ENCODE measurements around the gene GTSE1. TPM values are rescaled to one million over a fixed set of nuclear protein-coding genes. Genes with fewer than 3 reads are reported as not detected.

The GTSE1 gene
- total RNA-seq, 4 donors from 2014 or later: 0.13 to 0.20 (median 0.19) TPM; not detected in 1

- Histone ChIP-seq H3K4me1 (peaks cover 0 to 36% (median 7%) of the 10 kb centered on the region in 3 donors), H3K27me3 (no peaks in the 10 kb centered on the region), H3K27ac (peak overlapping the region in 3 of 4 donors; percentile 22 to 89 (median 86)), H3K4me3 (no peak overlapping the region), H3K9me3 (no peaks in the 10 kb centered on the region), H3K36me3 (peaks cover 0 to 49% of the 10 kb centered on the region in 2 donors)
- 74 to 76% methylated on average over 3 to 8 of the region's 11 CpGs for WGBS, 2 donors (ENCODE audit: low coverage in 1 of 2)
- no peak for ATAC-seq
- no peak for TF ChIP-seq POLR2AphosphoS5 (IDR thresholded peaks at IDR 0.05)
- TF ChIP-seq EP300 (IDR thresholded peaks at IDR 0.05): no peak
- TF ChIP-seq POLR2A (IDR thresholded peaks at IDR 0.05): no peak
- no peak for TF ChIP-seq CTCF (IDR thresholded peaks at IDR 0.05)
Measured at GRCh38 chr22:46269564-46269963, 27.1 kb upstream of the GTSE1 start.

- no peak for TF ChIP-seq EP300 (IDR thresholded peaks at IDR 0.05)
- TF ChIP-seq CTCF (IDR thresholded peaks at IDR 0.05): no peak
- TF ChIP-seq POLR2A (IDR thresholded peaks at IDR 0.05): no peak
- no peak for TF ChIP-seq POLR2AphosphoS5 (IDR thresholded peaks at IDR 0.05)
- Histone ChIP-seq H3K27me3 (no peaks in the 10 kb centered on the region), H3K4me1 (peaks cover 0 to 28% (median 7%) of the 10 kb centered on the region in 3 donors), H3K27ac (no peak overlapping the region), H3K36me3 (peaks cover 0 to 73% of the 10 kb centered on the region in 2 donors), H3K9me3 (peaks cover 0 to 5% (median 0%) of the 10 kb centered on the region in 3 donors), H3K4me3 (no peak overlapping the region)
- no peak for ATAC-seq
- 90 to 100% methylated on average over 2 to 3 of the region's 8 CpGs for WGBS, 2 donors (ENCODE audit: low coverage in 1 of 2)
Measured at GRCh38 chr22:46272196-46272595, 24.5 kb upstream of the GTSE1 start.

GRCh38 chr22:46272762-46273431 is 23.8 kb upstream of the GTSE1 start:
- peaks cover 0 to 24% (median 7%) of the 10 kb centered on the region in 3 donors for H3K4me1 ChIP-seq
- no peak overlapping the region for H3K27ac ChIP-seq
- WGBS, 2 donors (ENCODE audit: low coverage in 1 of 2): 83 to 96% methylated on average over 4 to 5 of the region's 12 CpGs
- no peak for TF ChIP-seq POLR2A (IDR thresholded peaks at IDR 0.05)
- TF ChIP-seq CTCF (IDR thresholded peaks at IDR 0.05): no peak
- ATAC-seq: no peak
- no peaks in the 10 kb centered on the region for H3K27me3 ChIP-seq
- H3K36me3 ChIP-seq: peaks cover 0 to 80% of the 10 kb centered on the region in 2 donors
- H3K4me3 ChIP-seq: no peak overlapping the region
- peaks cover 0 to 5% (median 0%) of the 10 kb centered on the region in 3 donors for H3K9me3 ChIP-seq

GRCh38 chr22:46273432-46274148 is 23.1 kb upstream of the GTSE1 start:
- WGBS, 2 donors (ENCODE audit: low coverage in 1 of 2): 100% methylated on average over 1 of the region's 12 CpGs; no CpG with 5 or more reads in 1 of the 2 donors
- H3K36me3 ChIP-seq: peaks cover 0 to 87% of the 10 kb centered on the region in 2 donors

More at GRCh38 chr22:46273432-46274148, 23.1 kb upstream of the GTSE1 start:
- Histone ChIP-seq H3K4me3 (no peak overlapping the region), H3K9me3 (peaks cover 0 to 5% (median 0%) of the 10 kb centered on the region in 3 donors), H3K4me1 (peaks cover 0 to 19% (median 7%) of the 10 kb centered on the region in 3 donors), H3K27me3 (no peaks in the 10 kb centered on the region), H3K27ac (no peak overlapping the region)
- no peak for ATAC-seq
- TF ChIP-seq POLR2A (IDR thresholded peaks at IDR 0.05) (no peak), CTCF (IDR thresholded peaks at IDR 0.05) (no peak), POLR2AphosphoS5 (IDR thresholded peaks at IDR 0.05) (no peak), EP300 (IDR thresholded peaks at IDR 0.05) (no peak)

Data from gastroesophageal sphincter (tissue), 4 donors.